ENCODE data around the gene OR2V1.

GRCh38 chr5:181088289-181088688, 42.7 kb downstream of the OR2V1 start:
- TF ChIP-seq CTCF (IDR thresholded peaks at IDR 0.05; ENCODE audit: poor library complexity), result peak; percentile 25
- no peak for TF ChIP-seq EZH2 (IDR thresholded peaks at IDR 0.05; ENCODE audit: borderline replicate concordance)
- TF ChIP-seq EZH2phosphoT487 (IDR thresholded peaks at IDR 0.05; ENCODE audit: low read depth, severe bottlenecking, unreplicated experiment), result no peak

All from hepatocyte (in vitro differentiated cells).